ENCODE data around the gene PCYOX1L.

Gene PCYOX1L

GRCh38 chr5:149357370-149358293, at the start of gene PCYOX1L:
Gene PCYOX1L (plus strand): TSS chr5:149358046. CDS start chr5:149358069, 23 bp downstream.
- in situ Hi-C loops (cut with MboI; ENCODE audit: low sequenced_read_pairs), result no loop called here

GRCh38 chr5:149309354-149309753, 48.5 kb upstream of the PCYOX1L start:
- in situ Hi-C loops (cut with MboI; ENCODE audit: low sequenced_read_pairs), result no loop called here

- in situ Hi-C loops (cut with MboI; ENCODE audit: low sequenced_read_pairs), result no loop called here
Measured at GRCh38 chr5:149310488-149310887, 47.4 kb upstream of the PCYOX1L start.

- in situ Hi-C loops (cut with MboI; ENCODE audit: low sequenced_read_pairs), result no loop called here
Measured at GRCh38 chr5:149310947-149311658, 46.7 kb upstream of the PCYOX1L start.

- in situ Hi-C loops (cut with MboI; ENCODE audit: low sequenced_read_pairs), result no loop called here
Measured at GRCh38 chr5:149313151-149313841, 44.5 kb upstream of the PCYOX1L start.

GRCh38 chr5:149314571-149315111, 43.2 kb upstream of the PCYOX1L start:
- in situ Hi-C loops (cut with MboI; ENCODE audit: low sequenced_read_pairs), result no loop called here

- in situ Hi-C loops (cut with MboI; ENCODE audit: low sequenced_read_pairs), result no loop called here
Measured at GRCh38 chr5:149315753-149316152, 42.1 kb upstream of the PCYOX1L start.

- in situ Hi-C loops (cut with MboI; ENCODE audit: low sequenced_read_pairs), result no loop called here
Measured at GRCh38 chr5:149317281-149318048, 40.4 kb upstream of the PCYOX1L start.

- in situ Hi-C loops (cut with MboI; ENCODE audit: low sequenced_read_pairs), result no loop called here
Measured at GRCh38 chr5:149319174-149319573, 38.7 kb upstream of the PCYOX1L start.

GRCh38 chr5:149320791-149321330, 37.0 kb upstream of the PCYOX1L start:
- in situ Hi-C loops (cut with MboI; ENCODE audit: low sequenced_read_pairs), result no loop called here

- in situ Hi-C loops (cut with MboI; ENCODE audit: low sequenced_read_pairs), result no loop called here
Measured at GRCh38 chr5:149322518-149322917, 35.3 kb upstream of the PCYOX1L start.

GRCh38 chr5:149323210-149323609, 34.6 kb upstream of the PCYOX1L start:
- in situ Hi-C loops (cut with MboI; ENCODE audit: low sequenced_read_pairs), result no loop called here

GRCh38 chr5:149323621-149324205, 34.1 kb upstream of the PCYOX1L start:
- in situ Hi-C loops (cut with MboI; ENCODE audit: low sequenced_read_pairs), result no loop called here

- in situ Hi-C loops (cut with MboI; ENCODE audit: low sequenced_read_pairs), result no loop called here
Measured at GRCh38 chr5:149324641-149325040, 33.2 kb upstream of the PCYOX1L start.

GRCh38 chr5:149325166-149325735, 32.6 kb upstream of the PCYOX1L start:
- in situ Hi-C loops (cut with MboI; ENCODE audit: low sequenced_read_pairs), result no loop called here

GRCh38 chr5:149325894-149326293, 32.0 kb upstream of the PCYOX1L start:
- in situ Hi-C loops (cut with MboI; ENCODE audit: low sequenced_read_pairs), result no loop called here

GRCh38 chr5:149326611-149327010, 31.2 kb upstream of the PCYOX1L start:
- in situ Hi-C loops (cut with MboI; ENCODE audit: low sequenced_read_pairs), result no loop called here

- in situ Hi-C loops (cut with MboI; ENCODE audit: low sequenced_read_pairs), result no loop called here
Measured at GRCh38 chr5:149328177-149328576, 29.7 kb upstream of the PCYOX1L start.

- in situ Hi-C loops (cut with MboI; ENCODE audit: low sequenced_read_pairs), result no loop called here
Measured at GRCh38 chr5:149333711-149334443, 24.0 kb upstream of the PCYOX1L start.

Measured in HL-60/S4 treated with retinoic acid at 250 ng/mL for 4 days and 3 days (cell line).